Measurements from ENCODE around the gene GYPC. TPM values are rescaled to one million over a fixed set of nuclear protein-coding genes. Genes with fewer than 3 reads are reported as not detected.

GYPC gene
- total RNA-seq, 1 experiment from 2014 or later: 13.6 TPM

DNA sequence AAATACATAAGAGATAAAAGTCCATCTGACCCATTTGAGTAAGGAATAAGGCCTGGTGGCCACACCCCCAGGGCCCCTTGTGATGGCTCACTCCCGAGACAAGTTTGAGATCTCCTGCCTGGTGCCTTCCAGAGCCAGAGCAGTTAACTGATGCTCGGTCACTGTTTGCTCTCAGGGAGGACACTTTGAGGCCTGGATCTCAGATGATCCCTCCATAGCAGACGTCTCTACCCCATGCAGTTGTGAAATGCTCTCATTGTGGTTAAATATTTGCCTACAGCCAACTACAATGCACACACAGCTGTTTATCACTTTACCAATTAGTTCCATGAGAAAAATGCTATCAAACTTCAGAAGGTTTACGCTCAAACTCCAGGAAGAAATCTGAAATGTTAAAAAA is 12.3 kb downstream of the GYPC start:
- Mint-ChIP-seq H3K27ac (no peak overlapping the region), H3K9me3 (no peaks in the 10 kb centered on the region), H3K36me3 (ENCODE audit: insufficient read depth in 1 of 3, low read depth in 3 of 3) (no peaks in the 10 kb centered on the region; a peak in 2 of 7 replicates), H3K27me3 (ENCODE audit: low read depth) (no peaks in the 10 kb centered on the region), H3K4me1 (peaks cover 11 to 12% of the 10 kb centered on the region in 2 experiments), H3K4me3 (no peak overlapping the region)
- no peak overlapping the region for H3K56ac ChIP-seq (ENCODE audit: insufficient read length, low read depth, low read length)
- no peaks in the 10 kb centered on the region for H3K9me3 ChIP-seq (ENCODE audit: control insufficient read depth, low read depth, low read length)
- no peak overlapping the region for H3K27ac ChIP-seq (ENCODE audit: insufficient read length, low read depth, low read length)
- no peaks in the 10 kb centered on the region for H4K20me1 ChIP-seq (ENCODE audit: control insufficient read depth, insufficient read depth, insufficient read length)
- H3K4me2 ChIP-seq (ENCODE audit: insufficient read depth, insufficient read length, low read length): no peak overlapping the region
- H3T11ph ChIP-seq (ENCODE audit: low read length): no peak overlapping the region
- DNase-seq: no peak
- no peak overlapping the region for H2AFZ ChIP-seq (ENCODE audit: low read length)
- H3K4me1 ChIP-seq (ENCODE audit: insufficient read depth, low read length): no peaks in the 10 kb centered on the region
- no peaks in the 10 kb centered on the region for H3K79me2 ChIP-seq (ENCODE audit: insufficient read depth, low read length)
- no peak overlapping the region for H2BK15ac ChIP-seq (ENCODE audit: low read depth, low read length)
- no peaks in the 10 kb centered on the region for H3K79me1 ChIP-seq (ENCODE audit: insufficient read depth, low read depth, low read length, poor library complexity, severe bottlenecking)
- no peak overlapping the region for H2BK120ac ChIP-seq (ENCODE audit: low read depth, low read length, poor library complexity, severe bottlenecking)
- no peak overlapping the region for H3K18ac ChIP-seq (ENCODE audit: insufficient read length, low read depth, low read length)
- H2AK5ac ChIP-seq (ENCODE audit: insufficient read length, low read length): no peak overlapping the region
- WGBS (ENCODE audit: extremely low coverage, insufficient read length, low lambda C conversion rate): no CpG with 5 or more reads among the region's 4 CpGs
- no peak overlapping the region for H4K5ac ChIP-seq (ENCODE audit: insufficient read length, low read depth, low read length)
- H3K4ac ChIP-seq (ENCODE audit: low read depth, low read length): no peak overlapping the region
- H3K27me3 ChIP-seq (ENCODE audit: insufficient read depth, low read length): no peaks in the 10 kb centered on the region
- H3K23ac ChIP-seq (ENCODE audit: insufficient read length, low read depth, low read length): no peak overlapping the region
- H2BK5ac ChIP-seq (ENCODE audit: insufficient read length, low read length): no peak overlapping the region
- TF ChIP-seq, protein P1, sequence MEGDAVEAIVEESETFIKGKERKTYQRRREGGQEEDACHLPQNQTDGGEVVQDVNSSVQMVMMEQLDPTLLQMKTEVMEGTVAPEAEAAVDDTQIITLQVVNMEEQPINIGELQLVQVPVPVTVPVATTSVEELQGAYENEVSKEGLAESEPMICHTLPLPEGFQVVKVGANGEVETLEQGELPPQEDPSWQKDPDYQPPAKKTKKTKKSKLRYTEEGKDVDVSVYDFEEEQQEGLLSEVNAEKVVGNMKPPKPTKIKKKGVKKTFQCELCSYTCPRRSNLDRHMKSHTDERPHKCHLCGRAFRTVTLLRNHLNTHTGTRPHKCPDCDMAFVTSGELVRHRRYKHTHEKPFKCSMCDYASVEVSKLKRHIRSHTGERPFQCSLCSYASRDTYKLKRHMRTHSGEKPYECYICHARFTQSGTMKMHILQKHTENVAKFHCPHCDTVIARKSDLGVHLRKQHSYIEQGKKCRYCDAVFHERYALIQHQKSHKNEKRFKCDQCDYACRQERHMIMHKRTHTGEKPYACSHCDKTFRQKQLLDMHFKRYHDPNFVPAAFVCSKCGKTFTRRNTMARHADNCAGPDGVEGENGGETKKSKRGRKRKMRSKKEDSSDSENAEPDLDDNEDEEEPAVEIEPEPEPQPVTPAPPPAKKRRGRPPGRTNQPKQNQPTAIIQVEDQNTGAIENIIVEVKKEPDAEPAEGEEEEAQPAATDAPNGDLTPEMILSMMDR (conservative IDR thresholded peaks at IDR 0.05): no peak
- no peak overlapping the region for H4K8ac ChIP-seq (replicated peaks; ENCODE audit: insufficient read length, low read depth, low read length)
- H3K14ac ChIP-seq (ENCODE audit: insufficient read depth, low read length): no peak overlapping the region
- H2BK20ac ChIP-seq (ENCODE audit: low read depth, low read length, poor library complexity, severe bottlenecking): no peak overlapping the region
- H3K9ac ChIP-seq (ENCODE audit: extremely low read depth, insufficient read length, low read length): no peak overlapping the region
- no peaks in the 10 kb centered on the region for H3K23me2 ChIP-seq (ENCODE audit: insufficient read length, low read depth, low read length, poor library complexity, severe bottlenecking)
- no peak overlapping the region for H2BK12ac ChIP-seq (ENCODE audit: insufficient read length, low read depth, low read length)
- H4K91ac ChIP-seq (ENCODE audit: insufficient read length, low read depth, low read length): no peak overlapping the region
